Measurements from ENCODE around the gene ITGB8. TPM values are rescaled to one million over a fixed set of nuclear protein-coding genes. Genes with fewer than 3 reads are reported as not detected.

Gene ITGB8
- total RNA-seq, 1 donor from 2014 or later: 23.3 TPM

GRCh38 chr7:20307901-20308300 lies 22.8 kb upstream of the ITGB8 start:
- Mint-ChIP-seq H3K36me3 (no peaks in the 10 kb centered on the region), H3K4me1 (ENCODE audit: unreplicated experiment) (peaks cover 14% of the 10 kb centered on the region), H3K27ac (peak overlapping the region; percentile 50), H3K9me3 (peaks cover 4% of the 10 kb centered on the region), H3K4me3 (no peak overlapping the region), H3K27me3 (no peaks in the 10 kb centered on the region)
- DNase-seq (ENCODE audit: extremely low spot score, unreplicated experiment): no peak
- no peak for TF ChIP-seq CTCF (conservative IDR thresholded peaks at IDR 0.05)

- H3K27ac Mint-ChIP-seq: no peak overlapping the region
- H3K4me3 Mint-ChIP-seq: no peak overlapping the region
- DNase-seq (ENCODE audit: extremely low spot score, unreplicated experiment): no peak
- no peak for TF ChIP-seq CTCF (conservative IDR thresholded peaks at IDR 0.05)
- no peaks in the 10 kb centered on the region for H3K9me3 Mint-ChIP-seq
- H3K36me3 Mint-ChIP-seq: no peaks in the 10 kb centered on the region
- H3K27me3 Mint-ChIP-seq: no peaks in the 10 kb centered on the region
- H3K4me1 Mint-ChIP-seq (ENCODE audit: unreplicated experiment): peaks cover 10% of the 10 kb centered on the region
Observed at GRCh38 chr7:20310301-20310700, 20.4 kb upstream of the ITGB8 start.

- Mint-ChIP-seq H3K27me3 (no peaks in the 10 kb centered on the region), H3K27ac (no peak overlapping the region), H3K9me3 (no peaks in the 10 kb centered on the region), H3K4me1 (ENCODE audit: unreplicated experiment) (peaks cover 10% of the 10 kb centered on the region), H3K36me3 (no peaks in the 10 kb centered on the region), H3K4me3 (no peak overlapping the region)
- TF ChIP-seq CTCF (conservative IDR thresholded peaks at IDR 0.05): peak; percentile 77
- DNase-seq (ENCODE audit: extremely low spot score, unreplicated experiment): no peak
Observed at GRCh38 chr7:20310963-20311742, 19.5 kb upstream of the ITGB8 start.

GRCh38 chr7:20311743-20312042 lies 19.0 kb upstream of the ITGB8 start:
- H3K4me1 Mint-ChIP-seq (ENCODE audit: unreplicated experiment): peaks cover 7% of the 10 kb centered on the region
- no peak overlapping the region for H3K4me3 Mint-ChIP-seq
- TF ChIP-seq CTCF (conservative IDR thresholded peaks at IDR 0.05): peak; percentile 39
- DNase-seq (ENCODE audit: extremely low spot score, unreplicated experiment): no peak
- H3K27ac Mint-ChIP-seq: no peak overlapping the region
- H3K36me3 Mint-ChIP-seq: no peaks in the 10 kb centered on the region
- H3K9me3 Mint-ChIP-seq: no peaks in the 10 kb centered on the region
- no peaks in the 10 kb centered on the region for H3K27me3 Mint-ChIP-seq

- H3K9me3 Mint-ChIP-seq: no peaks in the 10 kb centered on the region
- H3K27me3 Mint-ChIP-seq: no peaks in the 10 kb centered on the region
- no peak for TF ChIP-seq CTCF (conservative IDR thresholded peaks at IDR 0.05)
- no peaks in the 10 kb centered on the region for H3K4me1 Mint-ChIP-seq (ENCODE audit: unreplicated experiment)
- H3K27ac Mint-ChIP-seq: no peak overlapping the region
- H3K4me3 Mint-ChIP-seq: no peak overlapping the region
- H3K36me3 Mint-ChIP-seq: no peaks in the 10 kb centered on the region
- no peak for DNase-seq (ENCODE audit: extremely low spot score, unreplicated experiment)
Observed at GRCh38 chr7:20312562-20312961, 18.1 kb upstream of the ITGB8 start.
